HepG2 (cell line): ENCODE results near the gene FAM131C.

Experiments used
- HDAC2 ChIP-seq: sonication (generic); formaldehyde crosslinking; IDR thresholded peaks from 2 replicates; pipeline ENCODE4 v1.4.0; 2020; ENCODE audit warnings: missing genetic modification reagents
- HNRNPK ChIP-seq: fragments of 200-400 bp; formaldehyde crosslinking; IDR thresholded peaks from 2 replicates; pipeline ENCODE4 v1.6.1; 2018; ENCODE audit warnings: low read length, low read depth, moderate library complexity, mild to moderate bottlenecking; ENCODE audit not compliant: poor library complexity, severe bottlenecking
- RBFOX2 ChIP-seq: fragments of 200-400 bp; formaldehyde crosslinking; IDR thresholded peaks from 2 replicates; pipeline ENCODE4 v1.6.1; 2017; ENCODE audit warnings: low read depth, mild to moderate bottlenecking, low read length
- SAFB2 ChIP-seq: sonication (generic); formaldehyde crosslinking; IDR thresholded peaks from 2 replicates; pipeline ENCODE4 v1.5.1; 2020; ENCODE audit warnings: missing genetic modification reagents, low read depth, mild to moderate bottlenecking, borderline replicate concordance
- ZFP36L1 ChIP-seq: sonication (generic); formaldehyde crosslinking; IDR thresholded peaks from 2 replicates; pipeline ENCODE4 v1.8.0; 2022; ENCODE audit warnings: mild to moderate bottlenecking, missing genetic modification reagents, moderate library complexity
- ZNF589 ChIP-seq: sonication (generic); formaldehyde crosslinking; conservative IDR thresholded peaks from 2 replicates; pipeline ENCODE4 v1.8.0; 2022; ENCODE audit warnings: mild to moderate bottlenecking, moderate library complexity, missing genetic modification reagents
- ZNF792 ChIP-seq: IDR thresholded peaks from 2 replicates; pipeline ENCODE4 v1.6.1; 2016
- TF ChIP-seq, protein P1 (sequence below): sonication (generic); formaldehyde crosslinking; IDR thresholded peaks from 2 replicates; pipeline ENCODE4 v1.5.0; 2020; ENCODE audit warnings: missing genetic modification reagents

DNA sequence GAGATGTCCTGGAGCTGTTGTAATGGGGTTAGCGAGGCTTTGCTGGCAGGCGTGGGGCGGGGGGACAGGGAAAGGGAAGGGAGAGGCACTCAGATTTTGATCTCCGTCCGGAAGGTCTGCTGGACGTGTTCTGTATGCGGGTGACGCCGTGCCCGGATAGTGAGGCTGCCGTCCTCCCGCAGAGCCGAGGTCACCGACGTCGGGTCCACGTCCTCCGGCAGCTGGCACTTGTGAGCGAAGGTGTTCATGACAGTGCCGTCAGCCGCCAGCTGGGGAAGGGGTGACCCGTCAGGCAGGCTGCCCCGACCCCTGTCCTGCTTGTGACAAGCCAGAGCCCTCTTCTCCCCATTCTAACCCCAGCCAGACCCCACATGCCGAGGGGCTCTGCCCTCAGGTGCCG lies 58.0 kb downstream of the FAM131C start:
- TF ChIP-seq HNRNPK (no peak), HDAC2 (no peak), ZNF589 (CRISPR knock-in tag) (no peak), RBFOX2 (no peak), ZFP36L1 (CRISPR knock-in tag) (no peak), ZNF792 (no peak), SAFB2 (CRISPR knock-in tag) (no peak)
- TF ChIP-seq, protein P1, sequence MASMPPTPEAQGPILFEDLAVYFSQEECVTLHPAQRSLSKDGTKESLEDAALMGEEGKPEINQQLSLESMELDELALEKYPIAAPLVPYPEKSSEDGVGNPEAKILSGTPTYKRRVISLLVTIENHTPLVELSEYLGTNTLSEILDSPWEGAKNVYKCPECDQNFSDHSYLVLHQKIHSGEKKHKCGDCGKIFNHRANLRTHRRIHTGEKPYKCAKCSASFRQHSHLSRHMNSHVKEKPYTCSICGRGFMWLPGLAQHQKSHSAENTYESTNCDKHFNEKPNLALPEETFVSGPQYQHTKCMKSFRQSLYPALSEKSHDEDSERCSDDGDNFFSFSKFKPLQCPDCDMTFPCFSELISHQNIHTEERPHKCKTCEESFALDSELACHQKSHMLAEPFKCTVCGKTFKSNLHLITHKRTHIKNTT (CRISPR knock-in tag) = no peak
